Activated CD4-positive, alpha-beta T cell treated with anti-CD3 and anti-CD28 coated beads for 48 hours (primary cell): Measurements from ENCODE around the gene CCDC137.

ENCODE experiments used
- DNase-seq: peaks from one replicate; pipeline ENCODE4 v3.0.0-alpha.2; 2020

Gene CCDC137

GRCh38 chr17:81652906-81653771, 13.4 kb upstream of the CCDC137 start:
- peak; percentile 28 for DNase-seq

- DNase-seq: no peak
Measured at GRCh38 chr17:81655378-81656117, 11.0 kb upstream of the CCDC137 start.

GRCh38 chr17:81656118-81656743, 10.3 kb upstream of the CCDC137 start, which contains the start of gene PDE6G:
TSS of gene PDE6G (minus strand) at chr17:81656542. CDS start at chr17:81653305, 3,237 bp downstream.
- no peak for DNase-seq

DNA sequence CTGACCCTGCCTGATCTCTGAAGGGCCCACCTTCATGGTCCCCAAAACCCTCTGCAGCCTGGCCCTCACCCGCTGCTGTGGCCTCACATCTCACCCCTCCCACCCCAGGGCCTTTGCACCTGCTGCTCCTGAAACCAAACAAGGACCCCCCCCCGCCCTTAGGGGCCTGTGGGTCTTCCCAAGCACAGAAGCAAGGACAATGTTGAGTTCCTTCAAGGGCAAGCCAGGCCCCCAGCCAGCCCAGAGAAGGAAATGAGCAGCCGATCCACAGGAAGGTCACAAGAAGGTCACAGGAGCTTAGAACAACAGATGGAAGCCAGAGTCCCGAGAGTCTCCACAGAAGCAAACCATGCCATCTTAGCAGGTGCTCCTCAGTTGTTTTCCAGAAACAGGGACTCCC, 9.7 kb upstream of the CCDC137 start:
- no peak for DNase-seq

DNA sequence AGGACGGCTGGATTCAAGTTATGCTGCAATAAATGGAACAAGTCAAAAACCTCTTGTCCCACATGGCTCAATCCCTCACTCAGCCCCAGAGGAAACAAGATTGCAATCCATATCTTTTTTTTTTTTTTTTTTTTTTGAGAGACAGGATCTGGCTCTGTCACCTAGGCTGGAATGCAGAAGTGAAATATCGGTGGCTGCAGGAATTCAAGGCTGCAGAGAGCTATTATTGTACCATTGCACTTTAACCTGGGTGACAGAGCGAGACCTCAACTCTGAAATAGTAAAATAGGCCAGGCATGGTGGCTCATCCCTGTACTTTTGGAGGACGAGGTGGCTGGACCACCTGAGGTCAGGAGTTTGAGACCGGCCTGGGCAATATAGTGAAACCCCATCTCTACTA, 7.5 kb upstream of the CCDC137 start:
- DNase-seq: no peak

DNA sequence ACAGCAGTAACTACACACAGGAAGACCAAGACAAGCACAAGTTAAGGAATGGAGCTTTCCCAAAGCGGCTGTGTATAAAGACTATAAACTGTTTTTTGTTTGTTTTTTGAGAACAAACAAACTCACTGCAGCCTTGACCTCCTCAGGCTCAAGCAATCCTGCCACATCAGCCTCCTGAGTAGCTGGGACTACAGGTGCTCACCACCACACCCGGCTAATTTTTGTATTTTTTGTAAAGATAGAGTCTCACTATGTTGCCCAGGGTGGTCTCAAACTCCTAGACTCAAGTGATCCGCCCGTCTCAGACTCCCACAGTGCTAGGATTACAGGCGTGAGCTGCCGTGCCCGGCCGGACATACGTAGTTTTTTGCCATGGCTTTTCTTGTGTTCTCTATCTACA, 6.1 kb upstream of the CCDC137 start:
- no peak for DNase-seq

GRCh38 chr17:81662002-81662401, 4.5 kb upstream of the CCDC137 start:
- DNase-seq: no peak

DNA sequence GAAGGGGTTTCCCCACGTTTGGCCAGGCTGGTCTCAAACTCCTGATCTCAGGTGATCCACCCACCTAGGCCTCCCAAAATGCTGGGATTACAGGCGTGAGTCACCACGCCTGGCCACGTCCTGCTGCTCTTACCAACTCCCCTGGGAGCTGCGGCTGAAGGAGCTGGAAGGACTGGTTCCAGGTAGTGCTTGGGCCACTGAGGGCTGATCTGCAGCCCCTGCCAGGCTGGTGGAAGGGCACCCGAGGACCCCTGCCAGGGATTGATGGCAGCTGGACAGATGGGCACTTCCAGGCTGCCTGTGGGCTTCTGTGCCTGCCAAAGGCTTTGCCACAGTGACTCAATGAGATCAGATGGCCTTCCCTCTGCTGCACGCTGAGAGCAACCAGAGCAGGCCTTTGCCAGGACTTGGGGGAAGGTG, 2.5 kb upstream of the CCDC137 start:
- peak; percentile 27 for DNase-seq

DNA sequence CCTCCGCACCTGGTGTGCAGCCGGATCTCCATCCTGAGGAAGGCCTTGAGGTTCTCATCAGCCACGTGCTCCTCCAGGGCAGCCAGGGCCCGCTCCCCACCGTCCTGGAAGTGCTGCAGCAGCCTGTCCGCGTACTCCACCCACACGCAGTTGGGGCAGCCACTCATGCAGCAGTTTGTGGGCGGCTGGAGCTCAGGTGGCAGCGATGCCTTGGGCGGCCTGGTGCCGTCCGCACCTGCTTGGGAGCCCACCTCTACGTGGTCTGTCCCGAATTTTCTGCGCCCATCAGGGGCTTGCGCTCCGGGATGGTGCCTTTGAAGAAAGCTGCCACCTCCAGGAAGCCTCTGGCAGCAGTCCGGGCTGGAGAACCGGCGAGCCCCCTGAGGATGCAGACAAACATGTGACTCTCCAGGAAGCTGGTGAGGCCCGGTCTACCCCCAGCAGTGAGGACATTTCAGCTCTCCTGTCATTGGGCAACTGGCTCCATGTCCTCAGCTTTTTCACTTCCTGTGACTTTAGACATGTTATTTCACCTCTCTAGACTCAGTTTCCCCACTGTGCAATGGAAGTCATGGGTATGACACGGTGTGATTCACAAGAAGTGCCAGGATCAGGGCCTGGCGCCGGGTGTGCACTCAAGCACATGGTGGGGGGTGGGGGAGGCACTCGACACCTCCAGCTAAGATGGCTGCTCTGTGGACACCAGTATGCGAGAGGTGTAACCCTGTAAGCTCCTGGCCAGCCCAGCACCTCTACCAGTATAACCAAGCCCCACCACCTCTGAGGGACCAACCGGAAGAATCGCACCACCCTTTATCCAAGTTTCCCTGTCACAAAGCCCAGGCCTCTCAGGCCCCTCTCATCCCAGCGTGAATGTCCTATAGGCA, 1.1 kb upstream of the CCDC137 start:
- peak; percentile 80 for DNase-seq

- peak; percentile 47 for DNase-seq
Measured at GRCh38 chr17:81666092-81666341, 520 bp upstream of the CCDC137 start.

- peak; percentile 32 for DNase-seq
Measured at GRCh38 chr17:81667754-81668153, 1.2 kb downstream of the CCDC137 start.

DNA sequence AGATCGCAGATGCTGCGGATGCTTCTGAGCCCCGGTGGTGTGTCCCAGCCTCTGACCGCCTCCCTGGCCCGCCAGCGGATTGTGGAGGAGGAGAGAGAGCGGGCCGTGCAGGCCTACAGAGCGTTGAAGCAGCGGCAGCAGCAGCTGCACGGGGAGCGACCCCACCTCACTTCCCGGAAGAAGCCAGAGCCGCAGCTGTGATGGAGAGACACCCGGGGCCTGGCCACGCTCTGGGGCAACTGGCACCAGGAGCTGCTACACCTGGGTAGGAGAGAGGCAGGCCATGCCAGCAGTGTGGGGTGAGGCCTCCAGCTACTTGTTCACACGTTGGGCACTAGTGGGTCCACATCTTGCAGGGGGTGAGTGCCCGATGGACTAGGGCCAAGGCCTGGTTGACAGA, 6.0 kb downstream of the CCDC137 start:
- DNase-seq: no peak

DNA sequence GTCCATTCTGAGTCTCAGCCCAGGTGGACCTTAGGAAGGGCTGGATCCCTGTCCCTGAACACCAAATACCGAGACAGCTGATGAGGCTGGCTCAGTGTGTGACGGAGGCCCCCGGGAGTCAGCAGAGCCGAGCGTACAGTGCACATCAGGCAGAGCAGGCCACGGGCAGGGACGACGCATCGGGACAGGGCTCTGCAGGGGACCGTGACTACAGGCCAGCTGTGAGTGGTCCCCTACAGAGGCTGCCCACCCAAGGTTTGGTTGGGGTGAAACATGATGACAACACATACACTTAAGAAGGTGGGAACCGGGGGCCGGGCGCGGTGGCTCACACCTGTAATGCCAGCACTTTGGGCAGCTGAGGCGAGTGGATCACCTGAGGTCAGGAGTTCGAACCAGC, 6.4 kb downstream of the CCDC137 start:
- no peak for DNase-seq

DNA sequence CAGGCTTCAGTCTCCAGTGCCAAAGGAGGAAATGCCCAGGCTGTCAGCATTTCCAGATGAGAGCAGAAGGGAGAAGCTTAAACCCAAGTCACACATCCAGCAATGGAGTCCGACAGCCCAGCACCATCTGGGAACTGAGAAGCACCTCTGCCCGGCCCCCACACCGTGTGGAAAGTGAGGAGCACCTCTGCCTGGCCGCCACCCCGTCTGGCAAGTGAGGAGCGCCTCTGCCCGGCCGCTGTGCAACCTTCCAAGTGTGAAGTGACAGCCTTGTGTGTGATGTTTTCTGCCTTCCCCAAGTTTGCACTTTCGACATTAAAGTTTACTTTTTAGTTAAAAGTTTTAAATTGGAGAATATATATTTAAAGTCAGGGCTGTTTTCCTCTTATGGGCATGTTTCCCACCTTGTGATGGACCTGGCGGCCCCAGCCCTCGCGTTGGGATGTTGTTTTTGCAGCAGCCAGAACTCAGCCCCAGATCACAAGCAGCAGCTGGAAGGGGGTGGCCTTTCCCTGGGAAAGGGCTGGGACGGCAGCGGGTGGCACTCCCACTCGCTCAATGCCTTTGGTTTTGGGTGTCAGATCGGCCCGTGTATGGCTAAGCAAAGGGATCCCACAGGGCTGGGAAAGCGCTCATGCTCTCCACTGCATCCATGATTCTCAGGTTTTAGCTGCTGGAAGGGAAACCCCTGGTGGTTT, 7.2 kb downstream of the CCDC137 start:
- DNase-seq: no peak

- peak; percentile 45 for DNase-seq
Measured at GRCh38 chr17:81675515-81676221, 9.1 kb downstream of the CCDC137 start.

DNA sequence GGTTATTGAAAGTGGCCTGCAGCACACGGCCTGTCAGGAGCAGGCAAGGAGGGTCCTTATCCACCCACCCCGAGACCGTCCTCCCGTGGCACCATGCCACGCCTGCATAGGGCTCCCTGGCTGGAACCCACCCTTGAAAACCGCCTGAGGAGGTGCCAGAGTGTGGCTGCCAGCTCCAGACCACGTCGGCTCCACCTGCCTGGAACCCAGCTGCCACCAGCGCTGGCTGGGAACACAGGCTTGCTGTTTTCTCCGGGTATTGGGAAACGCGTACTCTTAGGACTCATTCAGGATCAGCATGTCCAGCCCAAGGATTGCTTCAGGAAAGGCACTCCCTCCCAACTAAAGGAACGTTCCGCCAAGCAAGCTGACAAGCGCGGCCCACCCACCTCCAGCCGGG, 10.4 kb downstream of the CCDC137 start:
- DNase-seq: no peak

GRCh38 chr17:81680150-81680549, 13.6 kb downstream of the CCDC137 start:
- DNase-seq: no peak

- DNase-seq: no peak
Measured at GRCh38 chr17:81681672-81682071, 15.1 kb downstream of the CCDC137 start.

DNA sequence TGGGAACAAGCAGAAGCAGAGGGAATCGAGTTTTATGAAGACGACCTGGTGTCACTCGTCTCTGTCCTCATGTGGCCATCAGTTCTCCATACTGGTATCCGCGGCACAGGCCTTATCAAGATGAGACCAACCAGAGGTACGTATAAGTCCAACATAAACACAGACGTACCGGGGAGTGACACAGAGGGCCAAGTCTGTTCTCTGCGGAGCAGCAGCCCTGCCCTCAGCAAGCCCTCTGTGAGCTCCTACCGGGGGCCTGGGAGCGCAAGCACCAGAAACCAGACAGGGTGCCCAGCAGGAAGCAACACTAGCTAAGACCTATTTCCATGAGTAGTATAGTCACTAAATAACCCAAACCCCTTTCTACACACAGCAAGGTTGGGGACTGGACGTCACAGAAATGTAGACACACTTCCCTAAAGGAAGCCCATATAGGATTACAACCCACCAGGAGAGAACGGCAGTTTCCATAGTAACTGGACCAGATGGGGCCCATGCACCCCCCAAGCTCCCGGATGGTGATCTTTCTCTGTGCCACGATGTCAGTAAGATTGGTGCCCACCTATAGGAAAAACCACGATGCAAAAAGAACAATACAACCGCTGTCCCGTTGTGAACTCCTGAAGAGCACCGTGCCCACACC, 16.1 kb downstream of the CCDC137 start:
- DNase-seq: no peak

DNA sequence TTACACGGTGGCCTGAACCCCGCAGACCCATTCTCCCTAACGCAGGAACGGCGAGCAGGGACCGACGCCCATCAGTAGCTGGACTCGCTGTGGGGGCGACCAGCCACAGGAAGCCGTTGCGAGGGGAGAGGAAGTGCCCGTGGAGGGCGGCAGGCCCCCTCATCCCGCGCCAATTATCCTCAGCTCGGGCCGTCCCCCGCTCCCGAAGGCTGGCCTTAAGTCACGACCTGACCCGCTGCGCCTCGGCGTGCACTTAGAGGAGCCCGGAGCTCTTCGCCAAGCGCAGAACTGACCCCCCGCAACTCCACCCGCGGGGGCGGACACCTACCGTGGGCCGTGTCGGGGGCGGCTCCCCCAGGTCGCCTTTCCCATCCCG, 16.7 kb downstream of the CCDC137 start:
- peak; percentile 27 for DNase-seq
